Left lobe of liver (tissue), 2 donors: ENCODE results near the gene DRAM1. TPM values are rescaled to one million over a fixed set of nuclear protein-coding genes. Genes with fewer than 3 reads are reported as not detected.
"Not testable (repeated sequence)": the region's sequence is repeated elsewhere in the genome, so short reads cannot be mapped to it uniquely, and the experiment has no call there.

Experiments
- ATAC-seq: fragments of 200-7000 bp; cut with Tn5 transposase; one replicate; pipeline ENCODE4 v1.9.1; 2020; ENCODE audit warnings: mild to moderate bottlenecking, moderate library complexity
- DNase-seq: peaks from one replicate; pipeline ENCODE4 v3.0.0-alpha.2; 2020; ENCODE audit warnings: low spot score
- total RNA-seq: library from RNA; stranded (reverse); gene quantifications from one replicate; pipeline ENCODE4 v1.2.1, GENCODE V29; 2021
- donor health status: DM: no; HTN: no; CAD: no; lungs with moderate emphysema.
- donor health status: DM: no; HTN: yes; CAD: no.

DRAM1 gene
- total RNA-seq, 1 donor from 2014 or later = 2.5 TPM

- ATAC-seq (no peak), DNase-seq (no peak)
Observed at GRCh38 chr12:101901777-101902176, 24.4 kb downstream of the DRAM1 start.

DNA sequence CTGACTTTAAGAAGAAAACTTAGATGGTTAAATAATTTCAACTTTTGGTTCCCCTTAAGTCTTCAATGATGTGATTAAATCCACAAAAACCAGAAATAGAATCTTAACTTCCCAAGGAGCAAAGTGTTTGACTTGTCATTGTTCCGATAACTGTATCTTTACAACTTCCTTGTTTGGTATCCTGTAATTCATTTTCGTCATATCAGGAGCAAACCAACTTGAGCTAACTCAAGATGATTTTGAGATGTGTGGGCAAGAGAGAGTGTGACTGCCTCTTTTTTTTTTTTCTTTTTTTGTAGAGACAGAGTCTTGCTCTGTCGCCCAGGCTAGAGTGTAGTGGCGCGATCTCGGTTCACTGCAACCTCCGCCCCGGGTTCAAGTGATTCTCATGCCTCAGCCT, 25.3 kb downstream of the DRAM1 start:
- DNase-seq (no peak), ATAC-seq (no peak)

DNA sequence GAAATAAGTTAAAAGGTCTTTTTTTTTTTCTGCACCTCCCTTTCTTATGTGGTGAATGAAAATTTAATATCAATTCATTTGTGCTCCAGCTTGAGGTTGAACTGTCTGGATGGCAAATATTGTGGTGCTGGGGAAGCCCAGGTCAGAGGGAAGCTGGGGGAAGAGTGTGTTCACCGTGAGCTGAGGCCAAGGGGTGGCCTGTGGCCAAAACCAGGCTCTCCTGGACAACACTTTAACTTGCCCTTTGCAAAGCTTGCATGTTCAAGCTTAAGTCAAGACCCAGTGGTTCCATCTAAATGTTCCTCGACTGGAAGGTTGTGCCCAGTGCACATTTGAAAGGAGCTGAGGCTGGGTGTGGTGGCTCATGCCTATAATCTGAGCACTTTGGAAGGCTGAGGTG, 28.8 kb downstream of the DRAM1 start:
- ATAC-seq = no peak
- DNase-seq = no peak

- ATAC-seq (no peak), DNase-seq (no peak)
Observed at GRCh38 chr12:101908395-101908794, 31.0 kb downstream of the DRAM1 start.

GRCh38 chr12:101909646-101910045, 32.3 kb downstream of the DRAM1 start:
- ATAC-seq (no peak), DNase-seq (no peak)

- ATAC-seq = no peak
- DNase-seq = no peak
Observed at GRCh38 chr12:101915841-101916240, 38.5 kb downstream of the DRAM1 start.

- not testable (repeated sequence) for ATAC-seq, DNase-seq
Observed at GRCh38 chr12:101918805-101919204, 41.4 kb downstream of the DRAM1 start.

DNA sequence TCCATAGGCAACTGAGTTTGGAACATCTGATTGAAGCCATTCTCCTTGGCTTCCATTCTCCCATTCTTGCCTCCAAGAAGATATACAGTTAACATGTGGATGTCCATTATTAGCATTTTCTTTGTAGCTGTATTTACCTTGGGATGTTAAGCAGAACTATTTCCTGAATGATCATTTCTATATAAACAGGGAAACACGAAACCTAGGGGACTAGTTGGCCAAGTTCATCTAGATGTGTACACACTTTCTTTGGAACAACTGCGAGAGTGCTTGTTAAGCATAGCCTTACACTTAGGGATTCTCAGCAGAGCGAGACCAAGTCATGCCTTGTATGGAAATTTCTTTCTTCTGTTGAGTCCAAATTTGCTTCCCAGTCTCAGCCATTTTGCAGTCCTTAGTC, 42.1 kb downstream of the DRAM1 start:
- DNase-seq = no peak
- no peak for ATAC-seq

DNA sequence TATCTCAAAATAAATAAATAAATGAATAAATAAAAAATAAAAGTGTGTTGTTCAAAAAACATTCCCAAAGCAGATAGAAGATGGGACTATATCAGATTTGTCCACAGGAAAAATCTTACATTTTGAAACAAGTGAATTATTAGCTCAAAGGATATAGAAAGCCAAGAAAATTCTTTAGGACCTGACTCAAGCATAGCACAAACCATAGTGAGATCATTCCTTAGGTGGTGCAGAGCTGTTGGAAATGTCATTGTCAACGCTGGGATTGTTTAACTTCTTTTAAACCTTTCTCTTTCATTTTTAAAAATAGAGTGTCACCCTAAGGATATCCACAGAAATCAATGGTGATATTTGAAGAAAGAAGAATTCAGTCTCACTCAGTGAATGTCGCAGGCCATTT, 43.5 kb downstream of the DRAM1 start:
- no peak for ATAC-seq
- DNase-seq = no peak

- ATAC-seq (no peak), DNase-seq (no peak)
Observed at GRCh38 chr12:101923045-101923718, 45.8 kb downstream of the DRAM1 start.

GRCh38 chr12:101924618-101925017, 47.2 kb downstream of the DRAM1 start:
- ATAC-seq (no peak), DNase-seq (no peak)

DNA sequence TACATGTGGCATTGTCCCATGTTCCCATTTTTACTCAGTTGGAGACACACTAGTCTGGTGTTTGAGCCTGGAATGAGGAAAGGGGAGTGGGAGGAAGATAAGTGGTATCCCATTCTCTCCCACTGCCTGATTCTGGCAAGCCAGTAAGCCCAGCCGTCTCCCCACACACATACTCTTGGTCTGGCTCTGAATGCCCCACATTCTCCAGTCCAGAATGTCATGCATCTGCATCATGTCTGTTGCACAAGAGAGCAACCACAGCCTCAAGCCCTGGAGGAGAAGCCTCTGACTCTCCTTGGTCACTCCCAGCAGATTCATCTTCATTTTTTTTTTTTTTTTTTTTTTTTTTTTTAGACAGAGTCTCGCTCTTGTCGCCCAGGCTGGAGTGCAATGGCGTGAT, 48.0 kb downstream of the DRAM1 start:
- DNase-seq = no peak
- ATAC-seq = no peak

DNA sequence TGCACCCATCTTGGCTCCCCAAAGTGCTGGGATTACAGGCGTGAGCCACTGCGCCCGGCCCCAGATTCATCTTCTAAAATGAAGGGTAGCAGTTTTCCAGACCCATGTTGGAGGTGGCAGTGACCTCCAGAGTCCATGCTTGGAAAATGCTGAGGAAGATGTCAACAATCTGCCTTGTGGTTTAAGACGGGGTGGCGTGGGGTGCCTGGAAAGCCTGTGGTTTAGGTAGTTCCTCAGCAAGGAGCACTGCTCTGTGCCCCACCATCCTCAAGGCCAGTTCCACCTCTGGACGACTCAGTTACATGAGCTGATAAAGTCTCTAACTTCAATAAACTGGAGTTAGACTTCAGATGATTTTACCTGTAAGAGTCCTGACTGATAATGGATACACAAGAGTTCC, 48.6 kb downstream of the DRAM1 start:
- DNase-seq = no peak
- no peak for ATAC-seq

- DNase-seq = no peak
- no peak for ATAC-seq
Observed at GRCh38 chr12:101927036-101927435, 49.7 kb downstream of the DRAM1 start.

DNA sequence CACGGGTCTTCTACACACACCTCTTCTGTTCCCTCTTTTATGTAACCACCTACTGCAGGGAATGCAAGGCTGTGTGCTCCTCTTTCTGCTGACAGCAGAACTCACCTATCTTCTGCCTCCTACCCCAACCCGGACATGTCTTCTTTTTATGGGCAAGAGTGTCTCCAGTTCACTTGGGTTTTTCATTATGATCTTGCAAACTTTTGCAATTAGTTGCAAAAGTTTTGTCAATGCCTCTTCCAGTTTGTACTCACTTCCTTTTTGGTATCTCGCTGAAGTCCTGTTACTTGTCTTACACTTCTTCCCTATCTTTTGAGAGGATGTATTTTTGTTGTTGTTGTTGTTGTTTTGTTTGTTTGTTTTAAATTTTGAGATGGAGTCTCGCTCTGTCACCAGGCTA, 50.6 kb downstream of the DRAM1 start:
- ATAC-seq (no peak), DNase-seq (no peak)

- ATAC-seq = no peak
- DNase-seq = no peak
Observed at GRCh38 chr12:101928556-101928955, 51.2 kb downstream of the DRAM1 start.

DNA sequence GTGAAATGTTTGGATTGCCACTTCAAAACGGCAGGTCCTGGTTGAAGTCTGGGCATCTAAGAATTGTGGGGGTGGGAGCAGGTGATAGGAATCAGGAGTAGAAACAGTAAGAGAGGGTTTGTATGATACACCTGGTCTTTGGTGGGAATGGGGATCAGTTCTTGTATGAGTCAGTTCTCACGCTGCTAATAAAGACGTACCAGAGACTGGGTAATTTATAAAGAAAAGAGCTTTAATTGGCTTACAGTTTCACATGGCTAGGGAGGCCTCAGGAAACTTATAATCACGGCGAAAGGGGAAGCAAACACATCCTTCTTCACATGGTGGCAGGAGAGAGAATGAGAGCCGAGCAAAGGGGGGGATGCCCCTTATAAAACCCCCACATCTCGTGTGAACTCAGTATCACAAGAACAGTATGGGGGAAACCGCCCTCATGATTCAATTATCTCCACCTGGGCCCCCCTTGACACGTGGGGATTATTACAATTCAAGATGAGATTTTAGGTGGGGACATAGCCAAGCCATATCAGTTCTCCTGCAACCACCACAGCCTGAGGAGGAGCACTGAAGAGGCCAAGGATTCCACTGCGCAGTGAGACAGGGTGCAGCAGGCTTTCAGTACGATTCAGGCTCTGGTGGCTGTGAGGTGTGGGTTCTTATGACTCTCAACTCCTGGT, 52.1 kb downstream of the DRAM1 start:
- ATAC-seq (no peak), DNase-seq (no peak)

DNA sequence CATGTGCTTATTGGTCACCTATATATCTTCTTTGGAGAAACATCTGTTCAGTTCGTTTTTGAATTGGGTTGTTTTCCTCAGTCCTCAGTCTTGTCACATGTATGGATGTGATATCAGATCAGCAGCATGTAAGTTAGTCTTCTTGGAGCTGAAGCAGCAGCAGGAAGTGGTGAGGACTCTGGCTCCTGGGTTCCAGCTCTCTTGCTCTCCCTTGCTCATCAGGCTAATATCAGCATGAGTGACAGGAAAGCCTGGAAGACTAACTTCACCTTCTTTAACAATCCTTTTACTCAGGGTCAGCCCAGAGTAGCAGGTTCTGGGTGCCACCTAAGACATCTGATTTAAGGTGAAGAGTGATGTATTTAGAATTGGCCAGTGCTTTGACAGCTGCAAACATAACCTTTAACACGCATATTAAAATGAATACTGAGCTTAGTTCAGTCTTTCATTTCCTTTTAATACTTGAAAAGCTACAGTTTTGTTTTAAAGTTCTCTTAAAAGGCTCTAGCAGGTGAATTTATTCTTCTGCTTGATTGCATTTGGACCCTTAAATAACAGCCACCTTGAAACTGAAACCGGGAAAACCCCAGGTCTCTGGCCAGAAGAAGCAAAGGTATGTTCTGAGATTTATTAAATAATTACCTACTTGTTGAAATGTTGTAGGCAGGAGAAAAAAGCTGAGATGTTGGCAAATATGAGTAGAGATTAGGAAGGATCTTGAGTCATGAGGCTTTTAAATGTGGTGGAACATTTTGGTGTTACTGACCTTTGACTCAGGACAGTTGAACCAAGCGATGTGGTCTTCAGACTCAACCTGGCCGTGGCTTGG, 54.3 kb downstream of the DRAM1 start:
- DNase-seq = no peak
- ATAC-seq = no peak

- ATAC-seq (no peak), DNase-seq (no peak)
Observed at GRCh38 chr12:101933866-101934514, 56.6 kb downstream of the DRAM1 start.

GRCh38 chr12:101935890-101936746, 58.7 kb downstream of the DRAM1 start:
- DNase-seq = no peak
- no peak for ATAC-seq
